GM18868 (cell line): ENCODE data around the gene EPB41.
"Not testable (repeated sequence)": the region's sequence is repeated elsewhere in the genome, so short reads cannot be mapped to it uniquely, and the experiment has no call there.

Experiments used
- ATAC-seq: cut with Tn5 transposase; IDR thresholded peaks from one replicate; pipeline ENCODE4 v1.9.1; 2021; ENCODE audit warnings: mild to moderate bottlenecking, moderate library complexity; ENCODE audit not compliant: unreplicated experiment

Gene EPB41

GRCh38 chr1:28914228-28915030, at the start of gene EPB41:
TSS of gene EPB41 (plus strand) at chr1:28914569. CDS start at chr1:28987438, 72,869 bp downstream.
- ATAC-seq, result peak; percentile 83

- ATAC-seq, result no peak
These were observed 49.7 kb upstream of the EPB41 start for GRCh38 chr1:28864695-28865094.

GRCh38 chr1:28865997-28866650, 48.2 kb upstream of the EPB41 start:
- no peak for ATAC-seq

GRCh38 chr1:28867850-28868249, 46.5 kb upstream of the EPB41 start:
- no peak for ATAC-seq

- ATAC-seq, result no peak
These were observed 44.4 kb upstream of the EPB41 start for GRCh38 chr1:28869952-28870351.

GRCh38 chr1:28871631-28872401, 42.6 kb upstream of the EPB41 start:
- ATAC-seq, result no peak

GRCh38 chr1:28875134-28875533, 39.2 kb upstream of the EPB41 start:
- ATAC-seq, result not testable (repeated sequence)

- ATAC-seq, result no peak
These were observed 37.1 kb upstream of the EPB41 start for GRCh38 chr1:28877132-28877781.

- ATAC-seq, result no peak
These were observed 35.6 kb upstream of the EPB41 start for GRCh38 chr1:28878796-28879195.

- no peak for ATAC-seq
These were observed 32.2 kb upstream of the EPB41 start for GRCh38 chr1:28882009-28882628.

GRCh38 chr1:28883242-28883616, 31.1 kb upstream of the EPB41 start:
- ATAC-seq, result no peak

GRCh38 chr1:28885472-28885877, 28.9 kb upstream of the EPB41 start:
- no peak for ATAC-seq

- ATAC-seq, result no peak
These were observed 28.2 kb upstream of the EPB41 start for GRCh38 chr1:28885977-28886730.

GRCh38 chr1:28886731-28887418, 27.5 kb upstream of the EPB41 start:
- ATAC-seq, result peak; percentile 60

- no peak for ATAC-seq
These were observed 26.9 kb upstream of the EPB41 start for GRCh38 chr1:28887419-28887834.

GRCh38 chr1:28887835-28888682, 26.3 kb upstream of the EPB41 start:
- no peak for ATAC-seq

- no peak for ATAC-seq
These were observed 25.5 kb upstream of the EPB41 start for GRCh38 chr1:28888915-28889314.

- no peak for ATAC-seq
These were observed 25.0 kb upstream of the EPB41 start for GRCh38 chr1:28889357-28889756.
